Endothelial cell of umbilical vein (primary cell): ENCODE results near the gene UGT1A7.

Experiments
- EZH2 ChIP-seq: IDR thresholded peaks from 2 replicates; pipeline ENCODE4 v1.6.1; 2012; ENCODE audit warnings: borderline replicate concordance, low read depth, mild to moderate bottlenecking, moderate library complexity, low read length, inconsistent platforms; ENCODE audit not compliant: severe bottlenecking
- FOS ChIP-seq: IDR thresholded peaks from 2 replicates; pipeline ENCODE4 v1.6.1; 2011; ENCODE audit warnings: mild to moderate bottlenecking, low read length, moderate library complexity, borderline replicate concordance; ENCODE audit not compliant: insufficient read depth
- GATA2 ChIP-seq: IDR thresholded peaks from 2 replicates; pipeline ENCODE4 v1.7.0; 2011; ENCODE audit warnings: low read depth, mild to moderate bottlenecking, moderate library complexity, mixed read lengths, low read length; ENCODE audit not compliant: insufficient read length, insufficient read depth
- JUN ChIP-seq: IDR thresholded peaks from 2 replicates; pipeline ENCODE4 v1.6.1; 2011; ENCODE audit warnings: borderline replicate concordance, low read depth; ENCODE audit not compliant: insufficient read length, insufficient read depth
- MAX ChIP-seq: IDR thresholded peaks from 2 replicates; pipeline ENCODE4 v1.6.1; 2011; ENCODE audit not compliant: insufficient read depth, insufficient read length
- MYC ChIP-seq: IDR thresholded peaks from one replicate; pipeline ENCODE4 v1.6.1; 2011; ENCODE audit warnings: mild to moderate bottlenecking, low read depth, low read length
- POLR2A ChIP-seq: IDR thresholded peaks from 2 replicates; pipeline ENCODE4 v1.6.1; 2012; ENCODE audit warnings: low read depth, mild to moderate bottlenecking, control low read depth, low read length
- POLR2AphosphoS5 ChIP-seq: IDR thresholded peaks from 2 replicates; pipeline ENCODE4 v1.6.1; 2012; ENCODE audit warnings: low read depth, mild to moderate bottlenecking, control low read depth, low read length, moderate library complexity; ENCODE audit not compliant: insufficient read depth
- TF ChIP-seq, protein P1 (sequence below), 2 donors: IDR thresholded peaks; 1 replicate in 1 of 2; 2 replicates in 1 of 2; pipeline ENCODE4 v1.5.1; 2011; ENCODE audit warnings: low read length in 2 of 2, mild to moderate bottlenecking in 2 of 2, moderate library complexity in 2 of 2, control low read depth in 1 of 2, inconsistent platforms in 1 of 2, low read depth in 1 of 2; ENCODE audit not compliant: insufficient read depth in 1 of 2; ENCODE audit errors: extremely low read depth in 1 of 2

- TF ChIP-seq, protein P1, sequence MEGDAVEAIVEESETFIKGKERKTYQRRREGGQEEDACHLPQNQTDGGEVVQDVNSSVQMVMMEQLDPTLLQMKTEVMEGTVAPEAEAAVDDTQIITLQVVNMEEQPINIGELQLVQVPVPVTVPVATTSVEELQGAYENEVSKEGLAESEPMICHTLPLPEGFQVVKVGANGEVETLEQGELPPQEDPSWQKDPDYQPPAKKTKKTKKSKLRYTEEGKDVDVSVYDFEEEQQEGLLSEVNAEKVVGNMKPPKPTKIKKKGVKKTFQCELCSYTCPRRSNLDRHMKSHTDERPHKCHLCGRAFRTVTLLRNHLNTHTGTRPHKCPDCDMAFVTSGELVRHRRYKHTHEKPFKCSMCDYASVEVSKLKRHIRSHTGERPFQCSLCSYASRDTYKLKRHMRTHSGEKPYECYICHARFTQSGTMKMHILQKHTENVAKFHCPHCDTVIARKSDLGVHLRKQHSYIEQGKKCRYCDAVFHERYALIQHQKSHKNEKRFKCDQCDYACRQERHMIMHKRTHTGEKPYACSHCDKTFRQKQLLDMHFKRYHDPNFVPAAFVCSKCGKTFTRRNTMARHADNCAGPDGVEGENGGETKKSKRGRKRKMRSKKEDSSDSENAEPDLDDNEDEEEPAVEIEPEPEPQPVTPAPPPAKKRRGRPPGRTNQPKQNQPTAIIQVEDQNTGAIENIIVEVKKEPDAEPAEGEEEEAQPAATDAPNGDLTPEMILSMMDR (IDR thresholded peaks at IDR 0.05; ENCODE audit: extremely low read depth in 1 of 2, insufficient read depth in 1 of 2, low read depth in 1 of 2, low read length in 2 of 2) = no peak
- TF ChIP-seq POLR2AphosphoS5 (no peak), POLR2A (no peak), MAX (no peak), EZH2 (no peak), GATA2 (no peak), MYC (no peak), JUN (no peak), FOS (no peak)
Observed at GRCh38 chr2:233672886-233673285, 8.8 kb upstream of the UGT1A7 start.
